Epithelial cell of esophagus (primary cell): ENCODE data around the gene HDC.
A peak's percentile ranks its signal among the peaks of the same experiment; 100 is the strongest.

Source experiments
- DNase-seq: peaks from one replicate; pipeline ENCODE4 v3.0.0; 2010; ENCODE audit warnings: low read depth
- H3K4me3 ChIP-seq: 2 replicates; pipeline ENCODE4 v1.5.1; 2011; ENCODE audit warnings: mild to moderate bottlenecking, low read length, control low read depth
- TF ChIP-seq, protein P1 (sequence below): IDR thresholded peaks from 2 replicates; pipeline ENCODE4 v1.5.1; 2011; ENCODE audit warnings: low read depth, mild to moderate bottlenecking, low read length, control low read depth, inconsistent platforms; ENCODE audit not compliant: insufficient read depth; ENCODE audit errors: missing control alignments

The HDC gene

DNA sequence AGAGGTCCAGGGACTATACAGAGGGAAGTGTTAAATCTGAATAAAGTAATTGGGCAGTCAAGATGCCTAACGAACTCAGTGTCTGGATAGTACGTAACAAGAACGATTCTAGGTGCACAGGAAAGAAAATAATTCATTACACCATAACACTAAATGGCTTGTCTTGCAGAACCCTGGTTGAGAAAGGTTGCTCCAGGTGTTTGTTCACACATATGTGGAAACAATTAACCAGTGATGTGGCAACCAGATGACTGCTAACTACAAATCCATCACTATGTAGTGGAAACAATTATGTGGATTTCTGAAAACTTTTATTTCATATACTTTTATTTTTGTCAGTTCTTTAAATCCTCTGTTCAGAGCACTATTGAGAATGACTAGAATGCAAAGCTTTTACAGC lies 10.4 kb upstream of the HDC start:
- peak; percentile 36 for DNase-seq
- H3K4me3 ChIP-seq, result no peak overlapping the region
- TF ChIP-seq, protein P1, sequence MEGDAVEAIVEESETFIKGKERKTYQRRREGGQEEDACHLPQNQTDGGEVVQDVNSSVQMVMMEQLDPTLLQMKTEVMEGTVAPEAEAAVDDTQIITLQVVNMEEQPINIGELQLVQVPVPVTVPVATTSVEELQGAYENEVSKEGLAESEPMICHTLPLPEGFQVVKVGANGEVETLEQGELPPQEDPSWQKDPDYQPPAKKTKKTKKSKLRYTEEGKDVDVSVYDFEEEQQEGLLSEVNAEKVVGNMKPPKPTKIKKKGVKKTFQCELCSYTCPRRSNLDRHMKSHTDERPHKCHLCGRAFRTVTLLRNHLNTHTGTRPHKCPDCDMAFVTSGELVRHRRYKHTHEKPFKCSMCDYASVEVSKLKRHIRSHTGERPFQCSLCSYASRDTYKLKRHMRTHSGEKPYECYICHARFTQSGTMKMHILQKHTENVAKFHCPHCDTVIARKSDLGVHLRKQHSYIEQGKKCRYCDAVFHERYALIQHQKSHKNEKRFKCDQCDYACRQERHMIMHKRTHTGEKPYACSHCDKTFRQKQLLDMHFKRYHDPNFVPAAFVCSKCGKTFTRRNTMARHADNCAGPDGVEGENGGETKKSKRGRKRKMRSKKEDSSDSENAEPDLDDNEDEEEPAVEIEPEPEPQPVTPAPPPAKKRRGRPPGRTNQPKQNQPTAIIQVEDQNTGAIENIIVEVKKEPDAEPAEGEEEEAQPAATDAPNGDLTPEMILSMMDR, result no peak

DNA sequence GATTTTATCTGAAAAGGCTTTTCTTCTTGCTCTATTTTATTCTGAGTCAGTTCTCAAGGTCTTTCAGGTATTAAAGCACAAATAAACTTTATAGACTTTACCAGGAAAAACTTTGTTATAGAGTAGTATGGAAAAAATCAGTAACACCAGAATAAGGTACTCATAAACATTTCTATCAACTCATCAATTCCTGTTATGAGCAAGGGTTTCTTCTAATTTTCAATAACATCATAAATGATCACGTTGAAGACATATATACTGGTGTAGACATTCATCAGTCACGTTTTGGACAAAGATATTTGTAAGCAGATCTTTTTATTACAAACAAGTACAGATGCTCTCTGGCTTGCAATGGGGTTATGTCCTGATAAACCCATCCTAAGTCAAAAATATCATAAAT lies 9.6 kb upstream of the HDC start:
- no peak overlapping the region for H3K4me3 ChIP-seq
- TF ChIP-seq, protein P1, result no peak
- no peak for DNase-seq

DNA sequence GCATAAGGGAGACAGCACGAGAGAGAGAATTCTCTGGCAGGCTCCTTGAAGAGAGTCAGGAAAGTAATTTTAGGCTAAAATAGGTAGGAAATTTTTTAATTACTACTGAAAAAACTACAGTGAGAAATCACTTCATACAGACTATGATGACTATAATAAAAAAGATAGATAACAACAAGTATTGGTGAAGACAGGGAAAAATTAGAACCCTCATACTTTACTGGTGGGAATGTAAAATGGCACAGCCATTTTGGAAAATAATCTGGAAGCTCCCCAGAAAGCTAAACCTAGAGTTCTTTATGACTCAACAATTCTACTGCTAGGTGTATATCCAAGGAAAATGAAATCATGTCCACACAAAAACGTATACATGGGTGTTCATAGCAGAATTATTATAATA lies 2.1 kb upstream of the HDC start:
- no peak for DNase-seq
- H3K4me3 ChIP-seq, result no peak overlapping the region
- TF ChIP-seq, protein P1, result no peak

DNA sequence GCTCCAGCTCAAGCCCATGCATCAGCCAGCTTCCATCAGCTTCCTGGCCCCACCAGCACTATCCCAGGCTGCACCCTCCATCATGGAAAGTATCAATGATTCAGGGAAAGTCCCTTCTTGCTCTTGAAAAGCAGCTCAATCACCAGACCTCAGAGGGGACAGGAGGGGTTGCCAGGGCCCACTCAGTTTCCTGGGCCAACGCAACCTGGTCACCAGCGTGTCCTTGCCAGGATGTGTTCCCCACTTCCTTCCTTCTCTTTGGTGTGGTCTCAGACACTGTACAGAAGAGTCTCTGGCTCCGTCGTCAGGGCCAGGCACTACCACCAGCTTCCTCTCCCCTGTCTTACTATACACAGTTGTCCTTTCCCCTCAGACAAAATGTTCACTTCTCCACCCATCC lies 3.0 kb downstream of the HDC start:
- no peak for DNase-seq
- TF ChIP-seq, protein P1, result no peak

DNA sequence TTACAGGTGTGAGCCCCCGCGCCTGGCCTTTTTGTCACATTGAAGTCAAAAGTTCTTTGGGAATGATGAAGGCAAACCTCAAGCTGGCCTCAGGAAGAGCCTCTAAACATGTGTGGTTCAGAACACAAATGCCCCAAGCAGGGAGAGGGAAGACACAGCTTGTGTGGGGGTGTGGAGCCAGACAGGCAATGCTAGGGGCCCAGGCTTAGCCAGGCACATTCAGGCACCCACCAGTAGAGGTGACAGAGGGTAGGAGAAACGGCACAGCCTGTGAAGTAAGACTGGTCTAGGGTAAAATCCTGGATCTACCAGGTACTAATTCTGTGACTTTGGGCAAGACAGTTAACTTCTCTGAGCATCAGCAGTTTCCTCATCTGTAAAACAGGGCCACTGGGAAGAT lies 3.5 kb downstream of the HDC start:
- DNase-seq, result no peak
- no peak overlapping the region for H3K4me3 ChIP-seq
- TF ChIP-seq, protein P1, result no peak

More for the DNA sequence above, 3.0 kb downstream of the HDC start:
- no peak overlapping the region for H3K4me3 ChIP-seq

DNA sequence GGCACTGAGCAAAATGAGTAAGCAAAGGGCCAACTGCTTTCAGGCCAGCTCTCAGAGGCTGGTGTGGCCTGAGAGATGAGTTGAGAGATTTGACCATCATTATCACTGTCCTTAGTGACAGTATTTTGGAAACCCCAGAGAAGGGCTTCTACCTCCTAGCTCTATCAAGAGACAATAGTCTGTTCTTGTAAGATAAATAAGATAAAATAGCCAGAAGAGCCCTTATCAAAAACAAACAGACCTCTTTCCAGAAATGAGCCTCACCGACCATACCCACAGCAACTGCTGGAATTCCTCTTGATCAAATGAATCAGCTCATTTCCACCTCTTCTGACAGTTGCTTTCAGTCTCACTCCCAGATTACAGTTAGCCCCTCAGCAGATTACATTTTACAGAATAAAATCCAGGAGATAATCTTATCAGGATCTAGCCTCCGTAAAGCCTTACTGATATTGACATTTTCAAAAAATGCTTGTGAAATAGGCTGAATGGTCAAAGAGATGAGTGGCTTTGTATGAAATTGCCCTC lies 4.5 kb downstream of the HDC start:
- DNase-seq, result no peak
- TF ChIP-seq, protein P1, result no peak
- no peak overlapping the region for H3K4me3 ChIP-seq

DNA sequence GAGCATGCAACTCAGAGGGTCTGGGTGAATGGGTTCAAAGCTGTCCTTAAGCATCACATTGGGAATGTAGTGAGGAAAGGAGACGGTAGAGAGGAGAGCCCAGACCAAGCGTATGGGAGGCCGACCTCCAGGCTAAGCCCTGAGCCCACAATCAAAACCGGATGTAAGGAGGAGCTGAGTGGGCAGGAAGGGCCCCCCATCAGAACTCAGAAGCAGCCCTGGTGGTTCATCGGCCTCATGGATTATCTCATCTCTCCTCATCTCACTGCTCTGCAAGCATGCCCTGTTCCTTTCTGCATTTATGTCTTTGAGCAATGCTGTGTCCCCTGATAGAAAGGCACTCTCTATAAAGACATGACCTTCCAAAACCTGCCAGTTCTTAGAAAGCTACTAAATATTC lies 6.2 kb downstream of the HDC start:
- TF ChIP-seq, protein P1, result no peak
- DNase-seq, result no peak
- no peak overlapping the region for H3K4me3 ChIP-seq
